ENCODE data around the gene KCNIP3.
"Not testable (repeated sequence)": the region's sequence is repeated elsewhere in the genome, so short reads cannot be mapped to it uniquely, and the experiment has no call there.

KCNIP3 gene

GRCh38 chr2:95268211-95269035 lies 28.7 kb upstream of the KCNIP3 start:
- Histone ChIP-seq H3K27ac (ENCODE audit: low read length) (no peak overlapping the region), H3K4me3 (ENCODE audit: low read length) (no peak overlapping the region), H3K4me1 (ENCODE audit: control insufficient read depth, insufficient read depth, low read length) (no peaks in the 10 kb centered on the region), H3K27me3 (ENCODE audit: control insufficient read depth, insufficient read depth, low read length) (no peaks in the 10 kb centered on the region), H3K36me3 (ENCODE audit: control insufficient read depth, insufficient read depth, low read length) (no peaks in the 10 kb centered on the region), H3K9me3 (ENCODE audit: control insufficient read depth, insufficient read depth, low read length) (no peaks in the 10 kb centered on the region; the same call in 1 of the 2 replicates)
- no peak for DNase-seq (ENCODE audit: low read depth, low spot score)
- no CpG with 5 or more reads among the region's 13 CpGs for WGBS (ENCODE audit: insufficient coverage, insufficient read length)

DNA sequence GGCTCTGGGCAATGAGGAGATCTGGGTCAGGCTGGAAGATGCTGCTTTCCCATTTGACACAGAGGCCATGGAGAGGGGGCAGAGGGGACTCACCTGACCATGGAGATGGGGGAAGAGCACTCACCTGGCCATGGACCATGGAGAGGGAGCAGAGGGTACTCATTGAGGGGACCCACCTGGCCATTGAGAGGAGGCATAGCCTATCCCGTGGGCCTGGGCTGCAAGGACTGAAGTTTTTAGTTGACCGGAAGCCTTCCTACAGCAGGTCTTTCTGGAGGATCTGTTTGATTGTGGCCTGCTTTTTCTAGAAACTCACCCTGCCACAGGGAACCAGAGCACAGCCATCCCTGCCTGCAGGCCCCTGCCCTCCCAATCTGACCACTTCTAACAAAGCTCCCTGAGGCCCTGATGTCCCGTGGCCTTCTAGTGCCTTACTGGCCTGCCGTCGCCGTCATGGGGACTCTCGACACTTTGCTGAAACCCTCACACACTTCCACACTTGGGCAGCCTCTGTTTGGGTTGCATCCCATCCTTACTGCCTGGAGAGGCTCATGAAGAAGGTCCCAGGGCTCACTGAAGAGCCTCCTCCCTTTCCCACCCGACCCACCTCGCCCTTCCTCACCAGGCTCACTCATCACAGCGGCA lies 28.0 kb upstream of the KCNIP3 start:
- Histone ChIP-seq H3K36me3 (ENCODE audit: control insufficient read depth, insufficient read depth, low read length) (no peaks in the 10 kb centered on the region), H3K4me1 (ENCODE audit: control insufficient read depth, insufficient read depth, low read length) (peaks cover 4% of the 10 kb centered on the region; the same call in 1 of the 2 replicates), H3K4me3 (ENCODE audit: low read length) (no peak overlapping the region), H3K9me3 (ENCODE audit: control insufficient read depth, insufficient read depth, low read length) (no peaks in the 10 kb centered on the region; the same call in 1 of the 2 replicates), H3K27me3 (ENCODE audit: control insufficient read depth, insufficient read depth, low read length) (no peaks in the 10 kb centered on the region), H3K27ac (ENCODE audit: low read length) (no peak overlapping the region)
- WGBS (ENCODE audit: insufficient coverage, insufficient read length): no CpG with 5 or more reads among the region's 10 CpGs
- DNase-seq (ENCODE audit: low read depth, low spot score): no peak

DNA sequence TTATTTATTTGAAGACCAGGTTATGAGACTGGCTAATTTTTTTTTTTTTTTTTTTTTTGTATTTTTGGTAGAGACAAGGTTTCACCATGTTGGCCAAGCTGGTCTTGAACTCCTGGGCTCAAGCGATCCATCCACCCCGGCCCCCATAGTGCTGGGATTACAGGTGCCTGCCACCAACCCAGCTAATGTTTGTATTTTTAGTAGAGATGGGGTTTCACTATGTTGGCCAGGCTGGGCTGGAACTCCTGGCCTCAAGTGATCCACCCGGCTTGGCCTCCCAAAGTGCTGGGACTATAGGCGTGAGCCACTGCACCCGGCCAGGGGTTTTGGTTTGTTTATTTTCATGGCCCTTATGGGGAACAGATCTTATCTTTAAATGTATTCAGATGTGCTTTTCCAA lies 27.4 kb upstream of the KCNIP3 start:
- no CpG with 5 or more reads among the region's 5 CpGs for WGBS (ENCODE audit: insufficient coverage, insufficient read length)
- not testable (repeated sequence) for H3K4me3 ChIP-seq (ENCODE audit: low read length); H3K9me3 ChIP-seq (ENCODE audit: control insufficient read depth, insufficient read depth, low read length); DNase-seq (ENCODE audit: low read depth, low spot score); H3K27me3 ChIP-seq (ENCODE audit: control insufficient read depth, insufficient read depth, low read length); H3K27ac ChIP-seq (ENCODE audit: low read length); H3K4me1 ChIP-seq (ENCODE audit: control insufficient read depth, insufficient read depth, low read length); H3K36me3 ChIP-seq (ENCODE audit: control insufficient read depth, insufficient read depth, low read length)

GRCh38 chr2:95270541-95271081 lies 26.5 kb upstream of the KCNIP3 start:
- DNase-seq (ENCODE audit: low read depth, low spot score): no peak
- Histone ChIP-seq H3K27ac (ENCODE audit: low read length) (no peak overlapping the region), H3K36me3 (ENCODE audit: control insufficient read depth, insufficient read depth, low read length) (no peaks in the 10 kb centered on the region), H3K9me3 (ENCODE audit: control insufficient read depth, insufficient read depth, low read length) (no peaks in the 10 kb centered on the region; the same call in 1 of the 2 replicates), H3K27me3 (ENCODE audit: control insufficient read depth, insufficient read depth, low read length) (no peaks in the 10 kb centered on the region), H3K4me1 (ENCODE audit: control insufficient read depth, insufficient read depth, low read length) (peaks cover 14% of the 10 kb centered on the region), H3K4me3 (ENCODE audit: low read length) (no peak overlapping the region)
- no CpG with 5 or more reads among the region's 8 CpGs for WGBS (ENCODE audit: insufficient coverage, insufficient read length)

- DNase-seq (ENCODE audit: low read depth, low spot score): no peak
- WGBS (ENCODE audit: insufficient coverage, insufficient read length): no CpG with 5 or more reads among the region's 6 CpGs
- Histone ChIP-seq H3K9me3 (ENCODE audit: control insufficient read depth, insufficient read depth, low read length) (no peaks in the 10 kb centered on the region; the same call in 1 of the 2 replicates), H3K4me1 (ENCODE audit: control insufficient read depth, insufficient read depth, low read length) (peaks cover 14% of the 10 kb centered on the region), H3K4me3 (ENCODE audit: low read length) (no peak overlapping the region), H3K36me3 (ENCODE audit: control insufficient read depth, insufficient read depth, low read length) (no peaks in the 10 kb centered on the region), H3K27ac (ENCODE audit: low read length) (no peak overlapping the region), H3K27me3 (ENCODE audit: control insufficient read depth, insufficient read depth, low read length) (no peaks in the 10 kb centered on the region)
These were observed 25.7 kb upstream of the KCNIP3 start for GRCh38 chr2:95271381-95271971.

DNA sequence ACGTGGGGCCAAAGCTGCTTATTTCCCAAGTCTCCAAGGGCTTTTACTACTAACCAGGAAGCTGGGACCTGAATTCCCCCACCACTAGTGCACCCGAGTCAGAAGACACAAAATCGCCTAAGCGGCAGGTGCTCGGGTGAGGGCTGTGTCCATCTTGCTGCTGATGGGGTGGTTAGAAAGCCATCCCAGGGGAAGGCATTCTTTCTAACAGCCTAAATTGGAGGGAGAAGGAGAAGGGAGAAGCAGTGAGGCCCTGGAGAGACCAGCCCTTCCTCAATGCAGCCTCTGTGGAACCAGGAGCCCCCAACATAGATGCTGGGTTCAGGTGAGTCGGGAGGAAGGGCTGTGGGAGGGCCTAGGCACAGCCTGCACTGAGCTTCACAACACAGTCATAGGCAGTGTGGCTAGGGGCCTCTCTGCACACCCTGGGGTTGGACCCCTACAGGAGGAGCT lies 24.8 kb upstream of the KCNIP3 start:
- Histone ChIP-seq H3K4me3 (ENCODE audit: low read length) (no peak overlapping the region), H3K4me1 (ENCODE audit: control insufficient read depth, insufficient read depth, low read length) (peaks cover 18% of the 10 kb centered on the region), H3K27ac (ENCODE audit: low read length) (no peak overlapping the region), H3K9me3 (ENCODE audit: control insufficient read depth, insufficient read depth, low read length) (no peaks in the 10 kb centered on the region; the same call in 1 of the 2 replicates), H3K36me3 (ENCODE audit: control insufficient read depth, insufficient read depth, low read length) (no peaks in the 10 kb centered on the region), H3K27me3 (ENCODE audit: control insufficient read depth, insufficient read depth, low read length) (no peaks in the 10 kb centered on the region)
- WGBS (ENCODE audit: insufficient coverage, insufficient read length): no CpG with 5 or more reads among the region's 6 CpGs
- DNase-seq (ENCODE audit: low read depth, low spot score): no peak

DNA sequence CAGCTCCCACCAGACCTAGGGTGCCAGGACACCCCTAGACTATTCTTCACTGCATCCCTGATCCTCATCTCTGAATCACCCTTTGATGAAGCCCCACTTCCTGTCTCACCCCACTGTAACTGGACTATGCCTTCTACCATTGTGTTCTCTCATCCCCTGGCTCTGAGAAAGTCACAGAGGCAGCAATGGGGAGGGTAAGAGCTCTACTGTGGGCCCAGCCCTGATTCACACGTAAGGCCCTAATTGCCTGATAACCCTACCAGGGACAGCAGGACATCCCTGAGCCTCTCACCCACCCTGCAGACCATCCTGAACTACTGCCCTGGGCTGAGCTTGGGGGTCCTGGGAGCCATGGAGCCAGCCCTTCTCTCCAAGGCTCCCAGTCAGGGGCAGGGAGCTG lies 24.4 kb upstream of the KCNIP3 start:
- H3K36me3 ChIP-seq (ENCODE audit: control insufficient read depth, insufficient read depth, low read length): no peaks in the 10 kb centered on the region
- no peaks in the 10 kb centered on the region for H3K9me3 ChIP-seq (ENCODE audit: control insufficient read depth, insufficient read depth, low read length)
- H3K27ac ChIP-seq (ENCODE audit: low read length): no peak overlapping the region
- H3K4me1 ChIP-seq (ENCODE audit: control insufficient read depth, insufficient read depth, low read length): peaks cover 18% of the 10 kb centered on the region
- no peak overlapping the region for H3K4me3 ChIP-seq (ENCODE audit: low read length)
- no peaks in the 10 kb centered on the region for H3K27me3 ChIP-seq (ENCODE audit: control insufficient read depth, insufficient read depth, low read length)
- WGBS (ENCODE audit: insufficient coverage, insufficient read length): no CpG with 5 or more reads among the region's 1 CpG
- no peak for DNase-seq (ENCODE audit: low read depth, low spot score)

GRCh38 chr2:95273566-95274290 lies 23.4 kb upstream of the KCNIP3 start:
- no peak for DNase-seq (ENCODE audit: low read depth, low spot score)
- Histone ChIP-seq H3K27ac (ENCODE audit: low read length) (no peak overlapping the region), H3K36me3 (ENCODE audit: control insufficient read depth, insufficient read depth, low read length) (no peaks in the 10 kb centered on the region), H3K27me3 (ENCODE audit: control insufficient read depth, insufficient read depth, low read length) (no peaks in the 10 kb centered on the region), H3K9me3 (ENCODE audit: control insufficient read depth, insufficient read depth, low read length) (no peaks in the 10 kb centered on the region), H3K4me1 (ENCODE audit: control insufficient read depth, insufficient read depth, low read length) (peaks cover 18% of the 10 kb centered on the region), H3K4me3 (ENCODE audit: low read length) (no peak overlapping the region)
- no CpG with 5 or more reads among the region's 11 CpGs for WGBS (ENCODE audit: insufficient coverage, insufficient read length)

DNA sequence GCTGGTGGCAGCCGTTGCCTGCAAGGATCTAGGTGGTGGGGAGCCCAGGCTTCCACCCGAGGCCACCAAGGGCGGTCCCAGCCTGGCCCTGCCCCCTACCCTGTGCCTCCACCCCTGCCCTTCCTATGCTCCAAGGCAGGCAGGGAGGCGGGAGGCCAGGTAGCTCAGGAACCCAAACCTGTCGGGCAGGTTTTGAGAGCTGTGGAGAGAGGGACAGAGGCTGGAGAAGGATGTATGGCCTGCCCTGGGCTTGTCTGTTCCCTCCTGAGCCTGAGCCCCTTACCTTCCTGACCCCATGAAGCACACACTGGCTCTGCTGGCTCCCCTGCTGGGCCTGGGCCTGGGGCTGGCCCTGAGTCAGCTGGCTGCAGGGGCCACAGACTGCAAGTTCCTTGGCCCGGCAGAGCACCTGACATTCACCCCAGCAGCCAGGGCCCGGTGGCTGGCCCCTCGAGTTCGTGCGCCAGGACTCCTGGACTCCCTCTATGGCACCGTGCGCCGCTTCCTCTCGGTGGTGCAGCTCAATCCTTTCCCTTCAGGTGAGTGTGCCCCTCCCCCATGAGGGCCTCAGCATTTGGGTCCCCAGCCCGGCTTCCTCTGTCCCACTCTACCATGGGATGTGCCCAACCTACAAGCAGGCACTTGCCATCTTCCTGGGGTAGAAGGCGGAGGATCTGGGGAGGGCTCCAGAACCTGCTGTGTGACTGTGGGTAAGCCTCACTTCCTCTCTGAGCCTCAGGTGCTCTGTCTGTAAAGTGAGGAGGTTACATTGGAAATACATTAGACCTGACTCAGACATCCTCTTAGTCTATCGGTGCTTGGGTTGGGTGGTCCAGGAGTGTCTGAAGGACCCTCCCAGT lies 22.6 kb upstream of the KCNIP3 start, which contains the start of gene PROM2:
TSS of gene PROM2 (plus strand) at position 159 of the 860 bp plus-strand sequence. CDS start at position 296, 137 bp downstream.
- Histone ChIP-seq H3K4me3 (ENCODE audit: low read length) (no peak within 1 kb of the TSS), H3K27ac (ENCODE audit: low read length) (no peak within 1 kb of the TSS), H3K9me3 (ENCODE audit: control insufficient read depth, insufficient read depth, low read length) (no peaks in the 10 kb centered on the region), H3K27me3 (ENCODE audit: control insufficient read depth, insufficient read depth, low read length) (no peaks in the 10 kb centered on the region), H3K36me3 (ENCODE audit: control insufficient read depth, insufficient read depth, low read length) (no peaks in the 10 kb centered on the region), H3K4me1 (ENCODE audit: control insufficient read depth, insufficient read depth, low read length) (peaks cover 18% of the 10 kb centered on the region)
- DNase-seq (ENCODE audit: low read depth, low spot score): peak; percentile 63
- no CpG with 5 or more reads among the region's 17 CpGs for WGBS (ENCODE audit: insufficient coverage, insufficient read length)

Measured in iPS DF 6.9 (cell line).